ENCODE data around the gene PRR12.

The PRR12 gene

DNA sequence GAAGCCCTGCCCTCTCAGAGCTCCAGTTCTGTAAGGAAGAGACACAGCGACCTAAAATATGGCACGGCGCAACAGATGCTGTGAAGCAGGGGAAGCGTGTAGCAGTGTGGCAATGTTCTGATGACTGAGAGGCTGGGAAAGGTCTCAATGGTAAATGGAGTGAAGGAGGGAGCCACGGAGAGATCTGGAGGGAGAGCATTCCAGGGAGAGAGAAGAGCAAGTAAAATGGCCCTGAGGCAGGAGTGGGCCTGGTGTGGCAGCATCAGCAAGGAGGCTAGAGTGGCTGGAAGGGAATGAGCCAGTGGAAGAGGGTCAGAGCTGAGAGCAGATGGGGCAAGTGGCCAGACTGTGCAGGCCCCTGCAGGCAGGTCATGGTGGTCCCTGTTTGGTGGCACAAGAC lies 46.8 kb upstream of the PRR12 start (continued):
- TF ChIP-seq, protein P1, sequence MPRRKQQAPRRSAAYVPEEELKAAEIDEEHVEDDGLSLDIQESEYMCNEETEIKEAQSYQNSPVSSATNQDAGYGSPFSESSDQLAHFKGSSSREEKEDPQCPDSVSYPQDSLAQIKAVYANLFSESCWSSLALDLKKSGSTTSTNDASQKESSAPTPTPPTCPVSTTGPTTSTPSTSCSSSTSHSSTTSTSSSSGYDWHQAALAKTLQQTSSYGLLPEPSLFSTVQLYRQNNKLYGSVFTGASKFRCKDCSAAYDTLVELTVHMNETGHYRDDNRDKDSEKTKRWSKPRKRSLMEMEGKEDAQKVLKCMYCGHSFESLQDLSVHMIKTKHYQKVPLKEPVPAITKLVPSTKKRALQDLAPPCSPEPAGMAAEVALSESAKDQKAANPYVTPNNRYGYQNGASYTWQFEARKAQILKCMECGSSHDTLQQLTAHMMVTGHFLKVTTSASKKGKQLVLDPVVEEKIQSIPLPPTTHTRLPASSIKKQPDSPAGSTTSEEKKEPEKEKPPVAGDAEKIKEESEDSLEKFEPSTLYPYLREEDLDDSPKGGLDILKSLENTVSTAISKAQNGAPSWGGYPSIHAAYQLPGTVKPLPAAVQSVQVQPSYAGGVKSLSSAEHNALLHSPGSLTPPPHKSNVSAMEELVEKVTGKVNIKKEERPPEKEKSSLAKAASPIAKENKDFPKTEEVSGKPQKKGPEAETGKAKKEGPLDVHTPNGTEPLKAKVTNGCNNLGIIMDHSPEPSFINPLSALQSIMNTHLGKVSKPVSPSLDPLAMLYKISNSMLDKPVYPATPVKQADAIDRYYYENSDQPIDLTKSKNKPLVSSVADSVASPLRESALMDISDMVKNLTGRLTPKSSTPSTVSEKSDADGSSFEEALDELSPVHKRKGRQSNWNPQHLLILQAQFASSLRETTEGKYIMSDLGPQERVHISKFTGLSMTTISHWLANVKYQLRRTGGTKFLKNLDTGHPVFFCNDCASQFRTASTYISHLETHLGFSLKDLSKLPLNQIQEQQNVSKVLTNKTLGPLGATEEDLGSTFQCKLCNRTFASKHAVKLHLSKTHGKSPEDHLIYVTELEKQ (tag by site-specific recombination; IDR thresholded peaks at IDR 0.05; ENCODE audit: borderline replicate concordance) = no peak
- TF ChIP-seq, protein P2, sequence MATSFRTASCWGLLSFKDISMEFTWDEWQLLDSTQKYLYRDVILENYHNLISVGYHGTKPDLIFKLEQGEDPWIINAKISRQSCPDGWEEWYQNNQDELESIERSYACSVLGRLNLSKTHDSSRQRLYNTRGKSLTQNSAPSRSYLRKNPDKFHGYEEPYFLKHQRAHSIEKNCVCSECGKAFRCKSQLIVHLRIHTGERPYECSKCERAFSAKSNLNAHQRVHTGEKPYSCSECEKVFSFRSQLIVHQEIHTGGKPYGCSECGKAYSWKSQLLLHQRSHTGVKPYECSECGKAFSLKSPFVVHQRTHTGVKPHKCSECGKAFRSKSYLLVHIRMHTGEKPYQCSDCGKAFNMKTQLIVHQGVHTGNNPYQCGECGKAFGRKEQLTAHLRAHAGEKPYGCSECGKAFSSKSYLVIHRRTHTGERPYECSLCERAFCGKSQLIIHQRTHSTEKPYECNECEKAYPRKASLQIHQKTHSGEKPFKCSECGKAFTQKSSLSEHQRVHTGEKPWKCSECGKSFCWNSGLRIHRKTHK (tag by site-specific recombination; IDR thresholded peaks at IDR 0.05) = no peak
- TF ChIP-seq ZSCAN16 (tag by site-specific recombination; IDR thresholded peaks at IDR 0.05) = no peak
- TF ChIP-seq, protein P3, sequence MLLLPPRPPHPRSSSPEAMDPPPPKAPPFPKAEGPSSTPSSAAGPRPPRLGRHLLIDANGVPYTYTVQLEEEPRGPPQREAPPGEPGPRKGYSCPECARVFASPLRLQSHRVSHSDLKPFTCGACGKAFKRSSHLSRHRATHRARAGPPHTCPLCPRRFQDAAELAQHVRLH (tag by site-specific recombination; IDR thresholded peaks at IDR 0.05) = 0 out of 2 replicates have a peak, but pooled peaks have one; percentile 59
- no peak for TF ChIP-seq ZBTB48 (tag by site-specific recombination; IDR thresholded peaks at IDR 0.05)
- TF ChIP-seq, protein P4, sequence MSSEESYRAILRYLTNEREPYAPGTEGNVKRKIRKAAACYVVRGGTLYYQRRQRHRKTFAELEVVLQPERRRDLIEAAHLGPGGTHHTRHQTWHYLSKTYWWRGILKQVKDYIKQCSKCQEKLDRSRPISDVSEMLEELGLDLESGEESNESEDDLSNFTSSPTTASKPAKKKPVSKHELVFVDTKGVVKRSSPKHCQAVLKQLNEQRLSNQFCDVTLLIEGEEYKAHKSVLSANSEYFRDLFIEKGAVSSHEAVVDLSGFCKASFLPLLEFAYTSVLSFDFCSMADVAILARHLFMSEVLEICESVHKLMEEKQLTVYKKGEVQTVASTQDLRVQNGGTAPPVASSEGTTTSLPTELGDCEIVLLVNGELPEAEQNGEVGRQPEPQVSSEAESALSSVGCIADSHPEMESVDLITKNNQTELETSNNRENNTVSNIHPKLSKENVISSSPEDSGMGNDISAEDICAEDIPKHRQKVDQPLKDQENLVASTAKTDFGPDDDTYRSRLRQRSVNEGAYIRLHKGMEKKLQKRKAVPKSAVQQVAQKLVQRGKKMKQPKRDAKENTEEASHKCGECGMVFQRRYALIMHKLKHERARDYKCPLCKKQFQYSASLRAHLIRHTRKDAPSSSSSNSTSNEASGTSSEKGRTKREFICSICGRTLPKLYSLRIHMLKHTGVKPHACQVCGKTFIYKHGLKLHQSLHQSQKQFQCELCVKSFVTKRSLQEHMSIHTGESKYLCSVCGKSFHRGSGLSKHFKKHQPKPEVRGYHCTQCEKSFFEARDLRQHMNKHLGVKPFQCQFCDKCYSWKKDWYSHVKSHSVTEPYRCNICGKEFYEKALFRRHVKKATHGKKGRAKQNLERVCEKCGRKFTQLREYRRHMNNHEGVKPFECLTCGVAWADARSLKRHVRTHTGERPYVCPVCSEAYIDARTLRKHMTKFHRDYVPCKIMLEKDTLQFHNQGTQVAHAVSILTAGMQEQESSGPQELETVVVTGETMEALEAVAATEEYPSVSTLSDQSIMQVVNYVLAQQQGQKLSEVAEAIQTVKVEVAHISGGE (tag by site-specific recombination; conservative IDR thresholded peaks at IDR 0.05; ENCODE audit: low read depth) = no peak
- no peak for TF ChIP-seq ZNF585B (tag by site-specific recombination; IDR thresholded peaks at IDR 0.05)
- no peak for TF ChIP-seq ZNF521 (tag by site-specific recombination; IDR thresholded peaks at IDR 0.05)
- TF ChIP-seq MEIS1 (CRISPR knock-in tag; IDR thresholded peaks at IDR 0.05; ENCODE audit: borderline replicate concordance) = no peak
- TF ChIP-seq ZXDB (tag by site-specific recombination; IDR thresholded peaks at IDR 0.05) = peak; percentile 25; the same call in 1 of the 2 replicates
- peak; percentile 98 for TF ChIP-seq ZNF16 (tag by site-specific recombination; IDR thresholded peaks at IDR 0.05; ENCODE audit: low read depth)
- TF ChIP-seq, protein P5, sequence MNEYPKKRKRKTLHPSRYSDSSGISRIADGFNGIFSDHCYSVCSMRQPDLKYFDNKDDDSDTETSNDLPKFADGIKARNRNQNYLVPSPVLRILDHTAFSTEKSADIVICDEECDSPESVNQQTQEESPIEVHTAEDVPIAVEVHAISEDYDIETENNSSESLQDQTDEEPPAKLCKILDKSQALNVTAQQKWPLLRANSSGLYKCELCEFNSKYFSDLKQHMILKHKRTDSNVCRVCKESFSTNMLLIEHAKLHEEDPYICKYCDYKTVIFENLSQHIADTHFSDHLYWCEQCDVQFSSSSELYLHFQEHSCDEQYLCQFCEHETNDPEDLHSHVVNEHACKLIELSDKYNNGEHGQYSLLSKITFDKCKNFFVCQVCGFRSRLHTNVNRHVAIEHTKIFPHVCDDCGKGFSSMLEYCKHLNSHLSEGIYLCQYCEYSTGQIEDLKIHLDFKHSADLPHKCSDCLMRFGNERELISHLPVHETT (tag by site-specific recombination; IDR thresholded peaks at IDR 0.05) = no peak
- TF ChIP-seq ZNF777 (tag by site-specific recombination; IDR thresholded peaks at IDR 0.05; ENCODE audit: borderline replicate concordance) = no peak

DNA sequence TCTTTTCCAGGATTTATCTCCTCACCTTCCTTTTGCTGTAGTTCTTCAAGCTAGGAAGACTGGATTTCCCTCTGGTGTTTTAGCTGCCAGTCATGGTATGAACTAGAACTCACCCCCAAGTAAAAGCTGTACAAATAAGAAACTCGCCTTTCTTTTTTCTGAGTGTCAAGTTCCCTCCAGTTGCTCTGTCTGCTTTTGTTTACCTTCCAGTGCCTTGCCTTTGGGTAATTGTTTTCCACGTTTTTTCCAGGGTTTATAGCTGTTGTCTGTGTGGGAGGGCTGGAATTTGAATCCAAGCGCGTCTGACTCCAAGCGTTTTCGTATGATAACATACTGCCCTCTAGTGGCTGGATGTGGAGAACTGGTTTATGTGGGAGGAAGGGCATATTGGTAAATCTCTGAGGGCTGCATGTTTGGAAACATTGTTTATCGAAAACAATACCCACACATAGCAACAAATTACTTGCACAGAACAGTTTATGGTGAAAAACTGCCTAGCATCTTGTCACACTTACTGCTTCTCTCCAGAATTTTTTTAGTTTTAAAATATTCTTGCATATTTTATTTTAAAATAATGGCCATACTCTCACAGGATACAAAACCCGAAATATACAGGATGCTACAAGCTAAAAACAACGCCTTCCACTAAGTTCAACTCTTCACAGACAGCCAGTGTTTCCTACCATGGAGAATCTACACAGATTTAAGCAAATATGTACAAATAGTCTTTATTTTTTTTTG lies 44.0 kb upstream of the PRR12 start:
- Histone ChIP-seq H3K4me3 (ENCODE audit: low read depth, low read length) (no peak overlapping the region), H3K27ac (ENCODE audit: extremely low read depth, low read depth, low read length) (peak overlapping the region; percentile 54)
- TF ChIP-seq BCL11A (tag by site-specific recombination; IDR thresholded peaks at IDR 0.05; ENCODE audit: low read depth) = 0 out of 2 replicates have a peak, but pooled peaks have one; percentile 37
- TF ChIP-seq ZNF391 (tag by site-specific recombination; IDR thresholded peaks at IDR 0.05; ENCODE audit: borderline replicate concordance, low read depth) = no peak
- TF ChIP-seq, protein P6, sequence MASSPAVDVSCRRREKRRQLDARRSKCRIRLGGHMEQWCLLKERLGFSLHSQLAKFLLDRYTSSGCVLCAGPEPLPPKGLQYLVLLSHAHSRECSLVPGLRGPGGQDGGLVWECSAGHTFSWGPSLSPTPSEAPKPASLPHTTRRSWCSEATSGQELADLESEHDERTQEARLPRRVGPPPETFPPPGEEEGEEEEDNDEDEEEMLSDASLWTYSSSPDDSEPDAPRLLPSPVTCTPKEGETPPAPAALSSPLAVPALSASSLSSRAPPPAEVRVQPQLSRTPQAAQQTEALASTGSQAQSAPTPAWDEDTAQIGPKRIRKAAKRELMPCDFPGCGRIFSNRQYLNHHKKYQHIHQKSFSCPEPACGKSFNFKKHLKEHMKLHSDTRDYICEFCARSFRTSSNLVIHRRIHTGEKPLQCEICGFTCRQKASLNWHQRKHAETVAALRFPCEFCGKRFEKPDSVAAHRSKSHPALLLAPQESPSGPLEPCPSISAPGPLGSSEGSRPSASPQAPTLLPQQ (tag by site-specific recombination; IDR thresholded peaks at IDR 0.05) = peak; percentile 79
- no peak for TF ChIP-seq SP2 (tag by site-specific recombination; IDR thresholded peaks at IDR 0.05)
- no peak for TF ChIP-seq ZNF658 (tag by site-specific recombination; IDR thresholded peaks at IDR 0.05)
- TF ChIP-seq TRIM28 (IDR thresholded peaks at IDR 0.05; ENCODE audit: borderline replicate concordance, low read length) = no peak
- no peak for TF ChIP-seq GLI4 (tag by site-specific recombination; IDR thresholded peaks at IDR 0.05)
- peak; percentile 59 for TF ChIP-seq KLF8 (tag by site-specific recombination; IDR thresholded peaks at IDR 0.05)
- no peak for TF ChIP-seq MZF1 (tag by site-specific recombination; IDR thresholded peaks at IDR 0.05; ENCODE audit: borderline replicate concordance)
- no peak for TF ChIP-seq ZNF10 (tag by site-specific recombination; IDR thresholded peaks at IDR 0.05)
- TF ChIP-seq ZNF707 (tag by site-specific recombination; IDR thresholded peaks at IDR 0.05) = no peak

More for the DNA sequence above, 44.0 kb upstream of the PRR12 start:
- H3K36me3 ChIP-seq (ENCODE audit: control insufficient read depth in 2 of 2, insufficient read depth in 1 of 2, low read length in 2 of 2) = no peaks in the 10 kb centered on the region; a peak in 1 of 3 replicates
- ChIA-PET CTCF (interaction anchor here (0.5 to 11.7 kb wide), 50 partner anchors 9 to 449 kb away, joined by 3 to 299 read pairs (median 5); partner anchors contain the start of genes ALDH16A1, FLT3LG, NOSIP and PIH1D1), POLR2A (interaction anchor here (0.6 to 2.1 kb wide), 16 partner anchors 8 to 130 kb away, joined by 3 to 18 read pairs (median 5); partner anchors contain the start of genes ALDH16A1, FCGRT, NOSIP and PRMT1)
- peaks cover 9% of the 10 kb centered on the region for H3K4me1 ChIP-seq (ENCODE audit: control insufficient read depth, insufficient read depth, low read length)
- no peaks in the 10 kb centered on the region for H3K9me3 ChIP-seq (ENCODE audit: control insufficient read depth, insufficient read depth, low read depth, low read length)

Measured in HEK293 (cell line).